Breast epithelium (tissue), 3 donors: ENCODE results near the gene PPP2CA.
A peak's percentile ranks its signal among the peaks of the same experiment; 100 is the strongest.

Source experiments
- POLR2AphosphoS5 ChIP-seq, 3 donors: sonication (generic); formaldehyde crosslinking; IDR thresholded peaks; one replicate each; pipeline ENCODE4 v1.6.1; 2017; ENCODE audit warnings: antibody characterized with exemption in 3 of 3
- TF ChIP-seq, protein P1 (sequence below), 3 donors: fragments of 450-650 bp; IDR thresholded peaks; one replicate each; pipeline ENCODE4 v1.5.1; 2016 to 2017; ENCODE audit warnings: antibody characterized with exemption in 3 of 3, mild to moderate bottlenecking in 3 of 3, moderate library complexity in 3 of 3

DNA sequence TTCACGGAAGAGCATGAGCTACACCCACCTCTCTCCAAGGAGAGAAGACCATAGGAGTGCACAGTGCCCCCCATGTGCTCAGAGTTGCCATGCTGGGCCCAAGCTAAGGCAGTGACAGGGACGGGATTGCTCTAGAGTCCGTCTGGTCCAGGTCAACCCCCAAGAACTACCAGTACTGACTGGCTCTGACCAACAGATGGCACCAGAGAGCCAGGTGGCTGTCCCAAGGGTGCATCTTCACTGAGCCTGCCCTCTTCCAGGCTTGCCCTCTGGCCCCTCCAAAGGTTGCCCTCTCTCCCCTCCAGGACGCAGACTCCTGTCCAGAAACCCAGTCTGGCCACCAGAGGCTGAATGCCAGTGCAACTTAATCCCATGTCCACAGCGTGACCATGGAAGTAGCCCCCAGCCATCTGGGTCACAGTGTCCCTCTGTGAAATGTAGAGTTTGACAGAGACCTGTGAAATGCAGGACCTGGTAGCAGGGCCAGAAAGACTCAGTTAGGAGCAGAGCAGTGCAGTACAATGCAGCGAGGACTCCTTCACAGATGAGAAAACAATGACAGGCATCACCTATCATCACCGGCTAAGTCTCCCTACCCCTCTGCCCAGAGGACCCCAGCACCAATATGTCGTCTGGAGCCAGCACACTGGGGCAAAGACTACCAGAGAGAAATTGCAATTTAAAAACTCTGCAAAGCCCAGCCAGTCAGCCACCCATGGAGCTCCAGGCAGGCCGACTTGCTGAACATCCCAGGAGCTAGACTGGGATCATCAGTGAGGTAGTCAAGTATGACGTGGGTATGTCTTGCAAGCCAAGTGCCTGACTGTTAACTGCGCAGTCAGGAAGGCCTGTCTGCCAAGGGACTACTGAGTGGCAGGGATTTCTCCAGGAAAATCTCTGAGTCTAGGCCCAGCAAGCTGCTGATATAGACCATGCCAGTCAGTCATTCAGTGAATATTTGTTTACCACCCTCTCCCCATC lies 41.4 kb downstream of the PPP2CA start:
- TF ChIP-seq, protein P1, sequence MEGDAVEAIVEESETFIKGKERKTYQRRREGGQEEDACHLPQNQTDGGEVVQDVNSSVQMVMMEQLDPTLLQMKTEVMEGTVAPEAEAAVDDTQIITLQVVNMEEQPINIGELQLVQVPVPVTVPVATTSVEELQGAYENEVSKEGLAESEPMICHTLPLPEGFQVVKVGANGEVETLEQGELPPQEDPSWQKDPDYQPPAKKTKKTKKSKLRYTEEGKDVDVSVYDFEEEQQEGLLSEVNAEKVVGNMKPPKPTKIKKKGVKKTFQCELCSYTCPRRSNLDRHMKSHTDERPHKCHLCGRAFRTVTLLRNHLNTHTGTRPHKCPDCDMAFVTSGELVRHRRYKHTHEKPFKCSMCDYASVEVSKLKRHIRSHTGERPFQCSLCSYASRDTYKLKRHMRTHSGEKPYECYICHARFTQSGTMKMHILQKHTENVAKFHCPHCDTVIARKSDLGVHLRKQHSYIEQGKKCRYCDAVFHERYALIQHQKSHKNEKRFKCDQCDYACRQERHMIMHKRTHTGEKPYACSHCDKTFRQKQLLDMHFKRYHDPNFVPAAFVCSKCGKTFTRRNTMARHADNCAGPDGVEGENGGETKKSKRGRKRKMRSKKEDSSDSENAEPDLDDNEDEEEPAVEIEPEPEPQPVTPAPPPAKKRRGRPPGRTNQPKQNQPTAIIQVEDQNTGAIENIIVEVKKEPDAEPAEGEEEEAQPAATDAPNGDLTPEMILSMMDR (IDR thresholded peaks at IDR 0.05): peak; percentile 59 to 88 (median 76)
- no peak for TF ChIP-seq POLR2AphosphoS5 (IDR thresholded peaks at IDR 0.05)
